ENCODE results near the gene CD22. TPM values are rescaled to one million over a fixed set of nuclear protein-coding genes. Genes with fewer than 3 reads are reported as not detected.

CD22 gene
- total and polyA plus RNA-seq, 2 of the 8 experiments (the other 6 are each of a cell fraction or from before 2014, with no cell fraction given): 0.06 to 0.60 TPM

GRCh38 chr19:35297515-35297848, 31.5 kb upstream of the CD22 start:
- no peak for FAIRE-seq
- DNase-seq (ENCODE audit: low read depth in 1 of 2, low spot score in 2 of 2): no peak
- ChIA-PET CTCF (ENCODE audit: partially characterized antibody) (no interaction called here), POLR2A (ENCODE audit: partially characterized antibody) (interaction anchor here (2.9 kb wide), 1 partner anchor 16 kb away, joined by 18 read pairs; the partner anchor contains the start of gene HAMP)
- Histone ChIP-seq H3K4me3 (ENCODE audit: extremely low read depth in 1 of 4, insufficient read depth in 2 of 4, low read depth in 3 of 4, low read length in 4 of 4) (no peak overlapping the region), H4K20me1 (replicated peaks in 1 of 2; ENCODE audit: control insufficient read depth in 1 of 2, insufficient read depth in 2 of 2, low read length in 2 of 2) (peaks cover 0 to 21% of the 10 kb centered on the region in 2 experiments), H3K79me2 (ENCODE audit: control insufficient read depth in 1 of 2, insufficient read depth in 2 of 2, low read length in 2 of 2) (no peaks in the 10 kb centered on the region), H3K27ac (ENCODE audit: low read depth, low read length) (no peak overlapping the region), H2AK5ac (ENCODE audit: low read depth, low read length) (peak overlapping the region; percentile 98; the same call in 1 of the 2 replicates), H3K9me3 (ENCODE audit: insufficient read depth in 2 of 2, low read depth in 1 of 2, low read length in 1 of 2) (no peaks in the 10 kb centered on the region; a peak in 1 of 4 replicates), H3K27me3 (replicated peaks in 1 of 4; ENCODE audit: control insufficient read depth in 3 of 4, extremely low read depth in 1 of 4, insufficient read depth in 3 of 4, low read length in 3 of 4) (peaks cover 0 to 12% (median 2%) of the 10 kb centered on the region in 4 experiments; a peak in 2 of 7 replicates), H4K91ac (replicated peaks; ENCODE audit: insufficient read length, low read length) (peak overlapping the region; percentile 97), H2AFZ (ENCODE audit: low read length) (no peak overlapping the region), H3K14ac (ENCODE audit: insufficient read length) (no peak overlapping the region), H2BK15ac (ENCODE audit: low read length) (peak overlapping the region; percentile 14), H3K23me2 (ENCODE audit: low read depth, low read length) (peaks cover 24% of the 10 kb centered on the region; the same call in 1 of the 2 replicates), H3K18ac (ENCODE audit: extremely low read depth, low read length) (no peak overlapping the region), H3K4me2 (ENCODE audit: insufficient read depth in 1 of 2, low read depth in 2 of 2, low read length in 2 of 2) (no peak overlapping the region; a peak in 1 of 4 replicates), H3K56ac (replicated peaks; ENCODE audit: insufficient read length, low read depth, low read length) (peak overlapping the region; percentile 100), H3K23ac (ENCODE audit: insufficient read length) (peak overlapping the region; percentile 86), H4K8ac (ENCODE audit: extremely low read depth, insufficient read depth, low read length) (no peak overlapping the region), H2BK5ac (ENCODE audit: low read depth, low read length) (0 out of 2 replicates have a peak overlapping the region, but pooled peaks have one; percentile 0), H4K5ac (ENCODE audit: insufficient read length, low read depth, low read length) (peak overlapping the region; percentile 2), H3K79me1 (ENCODE audit: low read depth, low read length) (peaks cover 3% of the 10 kb centered on the region; the same call in 1 of the 2 replicates), H3K9ac (replicated peaks in 1 of 4; ENCODE audit: extremely low read depth in 1 of 4, low read depth in 3 of 4, low read length in 3 of 4) (peak overlapping the region in 1 of 4 experiments; percentile 20; a peak in 1 of 7 replicates), H3K4me1 (replicated peaks in 1 of 4; ENCODE audit: control insufficient read depth in 3 of 4, insufficient read depth in 4 of 4, low read length in 3 of 4) (peaks cover 0 to 16% (median 10%) of the 10 kb centered on the region in 4 experiments; a peak in 6 of 7 replicates), H2BK12ac (ENCODE audit: low read depth, low read length) (peak overlapping the region; percentile 6; the same call in 1 of the 2 replicates), H3K36me3 (ENCODE audit: control insufficient read depth in 2 of 4, insufficient read depth in 4 of 4, low read length in 3 of 4) (no peaks in the 10 kb centered on the region; a peak in 1 of 8 replicates), H2BK120ac (replicated peaks; ENCODE audit: low read depth, low read length) (peak overlapping the region; percentile 71), H2BK20ac (ENCODE audit: low read length) (peak overlapping the region; percentile 74), H3K4ac (replicated peaks; ENCODE audit: insufficient read length, low read depth, low read length) (no peak overlapping the region)
- 87 to 100% methylated on average over 1 to 3 of the region's 3 CpGs for WGBS, 2 experiments (ENCODE audit: extremely low coverage in 1 of 2, insufficient coverage in 1 of 2, insufficient read length in 1 of 2, insufficient replicate concordance in 2 of 2, low coverage in 1 of 2, low lambda C conversion rate in 2 of 2, missing lambda C conversion rate in 1 of 2)
- TF ChIP-seq HDAC6 (IDR thresholded peaks at IDR 0.05; ENCODE audit: low read depth, low read length) (no peak), SIRT6 (IDR thresholded peaks at IDR 0.05; ENCODE audit: low read length) (no peak), TAF1 (IDR thresholded peaks at IDR 0.05; ENCODE audit: low read depth, low read length) (no peak), SIN3A (conservative IDR thresholded peaks at IDR 0.05 in 1 of 2, IDR thresholded peaks at IDR 0.05 in 1 of 2; ENCODE audit: low read depth in 1 of 2, low read length in 2 of 2) (no peak), CTCF (IDR thresholded peaks at IDR 0.05; ENCODE audit: control extremely low read depth in 1 of 3, insufficient read depth in 1 of 3, low read depth in 1 of 3, low read length in 3 of 3) (no peak), EGR1 (IDR thresholded peaks at IDR 0.05; ENCODE audit: borderline replicate concordance, low read depth, low read length) (no peak), TEAD4 (IDR thresholded peaks at IDR 0.05; ENCODE audit: low read depth, low read length) (no peak), NANOG (IDR thresholded peaks at IDR 0.05; ENCODE audit: insufficient read depth, low read depth, low read length, poor library complexity, severe bottlenecking) (no peak), CHD2 (IDR thresholded peaks at IDR 0.05; ENCODE audit: low read length) (no peak), KDM1A (IDR thresholded peaks at IDR 0.05; ENCODE audit: borderline replicate concordance, low read length) (no peak), PHF8 (conservative IDR thresholded peaks at IDR 0.05; ENCODE audit: low read depth, low read length) (no peak)

All from H1 (cell line).